Stomach smooth muscle (tissue), 2 donors: ENCODE results near the gene RAI2.

Source experiments
- H3K27ac ChIP-seq: one replicate; pipeline ENCODE4 v1.7.0; 2013; ENCODE audit warnings: mild to moderate bottlenecking, low read length, inconsistent platforms
- H3K27me3 ChIP-seq, 2 donors: one replicate each; pipeline ENCODE4 v1.7.0; 2013; ENCODE audit warnings: low read length in 2 of 2; ENCODE audit not compliant: insufficient read depth in 2 of 2, control insufficient read depth in 1 of 2
- H3K36me3 ChIP-seq, 2 donors: one replicate each; pipeline ENCODE4 v1.7.0; 2013; ENCODE audit warnings: low read length in 2 of 2; ENCODE audit not compliant: control insufficient read depth in 2 of 2, insufficient read depth in 2 of 2
- H3K4me1 ChIP-seq: one replicate; pipeline ENCODE4 v1.7.0; 2013; ENCODE audit warnings: low read length; ENCODE audit not compliant: control insufficient read depth, insufficient read depth
- H3K4me3 ChIP-seq, 2 donors: one replicate each; pipeline ENCODE4 v1.7.0; 2013; ENCODE audit warnings: low read length in 2 of 2
- H3K9ac ChIP-seq, 2 donors: one replicate each; pipeline ENCODE4 v1.7.0; 2013; ENCODE audit warnings: low read length in 2 of 2, mild to moderate bottlenecking in 1 of 2
- H3K9me3 ChIP-seq, 2 donors: one replicate each; pipeline ENCODE4 v1.7.0; 2013; ENCODE audit warnings: low read length in 2 of 2; ENCODE audit not compliant: control insufficient read depth in 2 of 2
- donor health status: healthy.
- donor health status: Pancreatic carcinoma.

Gene RAI2

GRCh38 chrX:17812763-17813162 is 48.3 kb downstream of the RAI2 start:
- H3K9me3 ChIP-seq, result no peaks in the 10 kb centered on the region
- H3K4me1 ChIP-seq, result peaks cover 23% of the 10 kb centered on the region
- H3K27ac ChIP-seq, result no peak overlapping the region
- no peak overlapping the region for H3K4me3 ChIP-seq
- no peak overlapping the region for H3K9ac ChIP-seq
- H3K27me3 ChIP-seq, result peaks cover 0 to 11% of the 10 kb centered on the region in 2 donors
- no peaks in the 10 kb centered on the region for H3K36me3 ChIP-seq

- no peak overlapping the region for H3K4me3 ChIP-seq
- H3K36me3 ChIP-seq, result no peaks in the 10 kb centered on the region
- no peaks in the 10 kb centered on the region for H3K9me3 ChIP-seq
- H3K27me3 ChIP-seq, result peaks cover 0 to 18% of the 10 kb centered on the region in 2 donors
- peaks cover 12% of the 10 kb centered on the region for H3K4me1 ChIP-seq
- H3K9ac ChIP-seq, result no peak overlapping the region
- no peak overlapping the region for H3K27ac ChIP-seq
Measured at GRCh38 chrX:17809984-17810383, 51.1 kb downstream of the RAI2 start.

GRCh38 chrX:17809273-17809672 is 51.8 kb downstream of the RAI2 start:
- H3K27ac ChIP-seq, result no peak overlapping the region
- H3K4me3 ChIP-seq, result no peak overlapping the region
- H3K4me1 ChIP-seq, result peaks cover 11% of the 10 kb centered on the region
- no peak overlapping the region for H3K9ac ChIP-seq
- H3K9me3 ChIP-seq, result no peaks in the 10 kb centered on the region
- H3K27me3 ChIP-seq, result peaks cover 0 to 19% of the 10 kb centered on the region in 2 donors
- no peaks in the 10 kb centered on the region for H3K36me3 ChIP-seq

GRCh38 chrX:17805120-17805519 is 56.0 kb downstream of the RAI2 start:
- Histone ChIP-seq H3K9me3 (no peaks in the 10 kb centered on the region), H3K36me3 (no peaks in the 10 kb centered on the region), H3K4me3 (no peak overlapping the region), H3K4me1 (no peaks in the 10 kb centered on the region), H3K27me3 (peaks cover 0 to 18% of the 10 kb centered on the region in 2 donors), H3K27ac (no peak overlapping the region), H3K9ac (no peak overlapping the region)

- Histone ChIP-seq H3K9ac (no peak overlapping the region), H3K4me1 (no peaks in the 10 kb centered on the region), H3K27me3 (peaks cover 0 to 22% of the 10 kb centered on the region in 2 donors), H3K27ac (no peak overlapping the region), H3K4me3 (no peak overlapping the region), H3K36me3 (no peaks in the 10 kb centered on the region), H3K9me3 (no peaks in the 10 kb centered on the region)
Measured at GRCh38 chrX:17803449-17803848, 57.6 kb downstream of the RAI2 start.

GRCh38 chrX:17802756-17803155 is 58.3 kb downstream of the RAI2 start:
- Histone ChIP-seq H3K9me3 (no peaks in the 10 kb centered on the region), H3K4me1 (peaks cover under 1% of the 10 kb centered on the region), H3K27me3 (peaks cover 0 to 22% of the 10 kb centered on the region in 2 donors), H3K9ac (no peak overlapping the region), H3K27ac (no peak overlapping the region), H3K4me3 (no peak overlapping the region), H3K36me3 (no peaks in the 10 kb centered on the region)

GRCh38 chrX:17801431-17801830 is 59.7 kb downstream of the RAI2 start:
- H3K4me1 ChIP-seq, result peaks cover 3% of the 10 kb centered on the region
- no peaks in the 10 kb centered on the region for H3K36me3 ChIP-seq
- no peak overlapping the region for H3K4me3 ChIP-seq
- H3K27me3 ChIP-seq, result peaks cover 0 to 22% of the 10 kb centered on the region in 2 donors
- H3K27ac ChIP-seq, result no peak overlapping the region
- no peaks in the 10 kb centered on the region for H3K9me3 ChIP-seq
- H3K9ac ChIP-seq, result no peak overlapping the region

GRCh38 chrX:17798921-17799320 is 62.2 kb downstream of the RAI2 start:
- Histone ChIP-seq H3K4me3 (no peak overlapping the region), H3K9me3 (no peaks in the 10 kb centered on the region), H3K36me3 (no peaks in the 10 kb centered on the region), H3K9ac (no peak overlapping the region), H3K4me1 (peaks cover 3% of the 10 kb centered on the region), H3K27ac (no peak overlapping the region), H3K27me3 (peaks cover 0 to 15% of the 10 kb centered on the region in 2 donors)

- Histone ChIP-seq H3K4me1 (peaks cover 3% of the 10 kb centered on the region), H3K27me3 (peaks cover 0 to 12% of the 10 kb centered on the region in 2 donors), H3K9me3 (no peaks in the 10 kb centered on the region), H3K27ac (no peak overlapping the region), H3K36me3 (no peaks in the 10 kb centered on the region), H3K9ac (no peak overlapping the region), H3K4me3 (no peak overlapping the region)
Measured at GRCh38 chrX:17792826-17793225, 68.3 kb downstream of the RAI2 start.

- Histone ChIP-seq H3K4me1 (no peaks in the 10 kb centered on the region), H3K36me3 (no peaks in the 10 kb centered on the region), H3K9me3 (no peaks in the 10 kb centered on the region), H3K4me3 (no peak overlapping the region), H3K9ac (no peak overlapping the region), H3K27ac (no peak overlapping the region), H3K27me3 (peaks cover 0 to 15% of the 10 kb centered on the region in 2 donors)
Measured at GRCh38 chrX:17788956-17789562, 72.0 kb downstream of the RAI2 start.

- Histone ChIP-seq H3K9ac (no peak overlapping the region), H3K27me3 (peaks cover 0 to 15% of the 10 kb centered on the region in 2 donors), H3K9me3 (no peaks in the 10 kb centered on the region), H3K27ac (no peak overlapping the region), H3K36me3 (no peaks in the 10 kb centered on the region), H3K4me3 (no peak overlapping the region), H3K4me1 (no peaks in the 10 kb centered on the region)
Measured at GRCh38 chrX:17788439-17788838, 72.7 kb downstream of the RAI2 start.
